ENCODE data around the gene SLC41A2. TPM values are rescaled to one million over a fixed set of nuclear protein-coding genes. Genes with fewer than 3 reads are reported as not detected.
A peak's percentile ranks its signal among the peaks of the same experiment; 100 is the strongest.

The SLC41A2 gene
- total RNA-seq, 1 donor from 2014 or later, result 11.9 TPM

GRCh38 chr12:104969343-104969742 is 11.3 kb upstream of the SLC41A2 start:
- Histone ChIP-seq H3K9me3 (ENCODE audit: low read depth) (no peaks in the 10 kb centered on the region), H2AFZ (replicated peaks) (peak overlapping the region; percentile 20), H3K4me3 (no peak overlapping the region), H3K79me2 (ENCODE audit: low read depth) (no peaks in the 10 kb centered on the region), H3F3A (ENCODE audit: low read depth) (no peaks in the 10 kb centered on the region), H4K20me1 (ENCODE audit: low read depth) (no peaks in the 10 kb centered on the region), H3K4me2 (no peak overlapping the region), H3K27me3 (no peaks in the 10 kb centered on the region), H3K4me1 (no peaks in the 10 kb centered on the region), H3K36me3 (no peaks in the 10 kb centered on the region), H3K27ac (no peak overlapping the region), H3K9ac (no peak overlapping the region)
- H3K36me3 Mint-ChIP-seq, result peaks cover 2% of the 10 kb centered on the region
- H3K27me3 Mint-ChIP-seq (ENCODE audit: insufficient read depth, low read depth), result peaks cover 3% of the 10 kb centered on the region
- no peak for DNase-seq (ENCODE audit: low spot score)
- peaks cover 8% of the 10 kb centered on the region for H3K9me3 Mint-ChIP-seq
- no peak overlapping the region for H3K27ac Mint-ChIP-seq
- no peak overlapping the region for H3K4me3 Mint-ChIP-seq
- TF ChIP-seq, protein P1, sequence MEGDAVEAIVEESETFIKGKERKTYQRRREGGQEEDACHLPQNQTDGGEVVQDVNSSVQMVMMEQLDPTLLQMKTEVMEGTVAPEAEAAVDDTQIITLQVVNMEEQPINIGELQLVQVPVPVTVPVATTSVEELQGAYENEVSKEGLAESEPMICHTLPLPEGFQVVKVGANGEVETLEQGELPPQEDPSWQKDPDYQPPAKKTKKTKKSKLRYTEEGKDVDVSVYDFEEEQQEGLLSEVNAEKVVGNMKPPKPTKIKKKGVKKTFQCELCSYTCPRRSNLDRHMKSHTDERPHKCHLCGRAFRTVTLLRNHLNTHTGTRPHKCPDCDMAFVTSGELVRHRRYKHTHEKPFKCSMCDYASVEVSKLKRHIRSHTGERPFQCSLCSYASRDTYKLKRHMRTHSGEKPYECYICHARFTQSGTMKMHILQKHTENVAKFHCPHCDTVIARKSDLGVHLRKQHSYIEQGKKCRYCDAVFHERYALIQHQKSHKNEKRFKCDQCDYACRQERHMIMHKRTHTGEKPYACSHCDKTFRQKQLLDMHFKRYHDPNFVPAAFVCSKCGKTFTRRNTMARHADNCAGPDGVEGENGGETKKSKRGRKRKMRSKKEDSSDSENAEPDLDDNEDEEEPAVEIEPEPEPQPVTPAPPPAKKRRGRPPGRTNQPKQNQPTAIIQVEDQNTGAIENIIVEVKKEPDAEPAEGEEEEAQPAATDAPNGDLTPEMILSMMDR (IDR thresholded peaks at IDR 0.05), result no peak
- TF ChIP-seq EZH2phosphoT487 (IDR thresholded peaks at IDR 0.05) (no peak), EZH2 (IDR thresholded peaks at IDR 0.05) (no peak)
- H3K4me1 Mint-ChIP-seq, result peaks cover 8% of the 10 kb centered on the region

- no peaks in the 10 kb centered on the region for H3F3A ChIP-seq (ENCODE audit: low read depth)
- no peak overlapping the region for H3K9ac ChIP-seq
- no peak overlapping the region for H3K4me3 ChIP-seq
- no peak overlapping the region for H3K27ac ChIP-seq
- H3K9me3 ChIP-seq (ENCODE audit: low read depth), result no peaks in the 10 kb centered on the region
- no peak overlapping the region for H3K4me3 Mint-ChIP-seq
- H3K27me3 ChIP-seq, result no peaks in the 10 kb centered on the region
- no peak overlapping the region for H3K4me2 ChIP-seq
- DNase-seq (ENCODE audit: low spot score), result no peak
- H3K27ac Mint-ChIP-seq, result no peak overlapping the region
- H3K9me3 Mint-ChIP-seq, result peaks cover 8% of the 10 kb centered on the region
- peaks cover 30% of the 10 kb centered on the region for H3K4me1 Mint-ChIP-seq
- no peaks in the 10 kb centered on the region for H3K79me2 ChIP-seq (ENCODE audit: low read depth)
- H2AFZ ChIP-seq (replicated peaks), result no peak overlapping the region
- no peaks in the 10 kb centered on the region for H3K36me3 ChIP-seq
- no peak for TF ChIP-seq EZH2 (IDR thresholded peaks at IDR 0.05)
- TF ChIP-seq EZH2phosphoT487 (IDR thresholded peaks at IDR 0.05), result no peak
- TF ChIP-seq, protein P1 (IDR thresholded peaks at IDR 0.05), result no peak
- H4K20me1 ChIP-seq (ENCODE audit: low read depth), result no peaks in the 10 kb centered on the region
- H3K36me3 Mint-ChIP-seq, result peaks cover 2% of the 10 kb centered on the region
- H3K27me3 Mint-ChIP-seq (ENCODE audit: insufficient read depth, low read depth), result peaks cover 3% of the 10 kb centered on the region
- no peaks in the 10 kb centered on the region for H3K4me1 ChIP-seq
These were observed 8.6 kb upstream of the SLC41A2 start for GRCh38 chr12:104966677-104967076.

DNA sequence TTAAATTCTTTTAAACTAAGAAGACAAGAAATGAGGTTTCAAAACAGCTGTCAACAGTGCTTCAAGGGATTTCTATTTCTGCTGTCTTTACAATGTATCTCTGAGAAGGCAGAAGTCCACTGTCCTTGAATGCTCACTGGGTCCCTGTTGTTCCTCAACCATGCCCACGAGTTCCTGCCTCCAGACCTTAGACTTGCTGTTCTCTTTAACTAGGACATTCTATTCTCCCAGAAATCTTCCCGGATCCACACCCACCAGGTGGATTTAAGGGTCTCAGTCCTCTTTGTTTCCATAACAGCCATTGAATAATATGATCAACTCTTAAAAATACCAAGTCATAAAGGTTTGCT is 6.7 kb upstream of the SLC41A2 start:
- Histone ChIP-seq H3K36me3 (no peaks in the 10 kb centered on the region), H3F3A (ENCODE audit: low read depth) (no peaks in the 10 kb centered on the region), H3K4me2 (no peak overlapping the region), H3K9ac (no peak overlapping the region), H2AFZ (replicated peaks) (no peak overlapping the region), H3K79me2 (ENCODE audit: low read depth) (no peaks in the 10 kb centered on the region), H3K4me1 (no peaks in the 10 kb centered on the region), H3K27ac (no peak overlapping the region), H4K20me1 (ENCODE audit: low read depth) (no peaks in the 10 kb centered on the region), H3K4me3 (no peak overlapping the region), H3K27me3 (peaks cover 7% of the 10 kb centered on the region), H3K9me3 (ENCODE audit: low read depth) (no peaks in the 10 kb centered on the region)
- Mint-ChIP-seq H3K4me1 (peaks cover 35% of the 10 kb centered on the region), H3K27ac (peak overlapping the region; percentile 38), H3K9me3 (peaks cover 8% of the 10 kb centered on the region), H3K27me3 (ENCODE audit: insufficient read depth, low read depth) (peaks cover 3% of the 10 kb centered on the region), H3K36me3 (peaks cover 4% of the 10 kb centered on the region), H3K4me3 (peak overlapping the region; percentile 62)
- TF ChIP-seq, protein P1 (IDR thresholded peaks at IDR 0.05), result no peak
- no peak for TF ChIP-seq EZH2 (IDR thresholded peaks at IDR 0.05)
- no peak for TF ChIP-seq EZH2phosphoT487 (IDR thresholded peaks at IDR 0.05)
- no peak for DNase-seq (ENCODE audit: low spot score)

Data from neural progenitor cell (in vitro differentiated cells).